ENCODE results near the gene AQP4.

- TF ChIP-seq, protein P1, sequence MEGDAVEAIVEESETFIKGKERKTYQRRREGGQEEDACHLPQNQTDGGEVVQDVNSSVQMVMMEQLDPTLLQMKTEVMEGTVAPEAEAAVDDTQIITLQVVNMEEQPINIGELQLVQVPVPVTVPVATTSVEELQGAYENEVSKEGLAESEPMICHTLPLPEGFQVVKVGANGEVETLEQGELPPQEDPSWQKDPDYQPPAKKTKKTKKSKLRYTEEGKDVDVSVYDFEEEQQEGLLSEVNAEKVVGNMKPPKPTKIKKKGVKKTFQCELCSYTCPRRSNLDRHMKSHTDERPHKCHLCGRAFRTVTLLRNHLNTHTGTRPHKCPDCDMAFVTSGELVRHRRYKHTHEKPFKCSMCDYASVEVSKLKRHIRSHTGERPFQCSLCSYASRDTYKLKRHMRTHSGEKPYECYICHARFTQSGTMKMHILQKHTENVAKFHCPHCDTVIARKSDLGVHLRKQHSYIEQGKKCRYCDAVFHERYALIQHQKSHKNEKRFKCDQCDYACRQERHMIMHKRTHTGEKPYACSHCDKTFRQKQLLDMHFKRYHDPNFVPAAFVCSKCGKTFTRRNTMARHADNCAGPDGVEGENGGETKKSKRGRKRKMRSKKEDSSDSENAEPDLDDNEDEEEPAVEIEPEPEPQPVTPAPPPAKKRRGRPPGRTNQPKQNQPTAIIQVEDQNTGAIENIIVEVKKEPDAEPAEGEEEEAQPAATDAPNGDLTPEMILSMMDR (IDR thresholded peaks at IDR 0.05; ENCODE audit: low read depth, low read length) = no peak
- TF ChIP-seq EZH2phosphoT487 (IDR thresholded peaks at IDR 0.05; ENCODE audit: low read depth) = no peak
Measured at GRCh38 chr18:26911840-26912239, 46.3 kb upstream of the AQP4 start.
